Measurements from ENCODE around the gene INPP5D. TPM values are rescaled to one million over a fixed set of nuclear protein-coding genes. Genes with fewer than 3 reads are reported as not detected.

The INPP5D gene
- total RNA-seq, 1 experiment from 2014 or later = 17.2 TPM

DNA sequence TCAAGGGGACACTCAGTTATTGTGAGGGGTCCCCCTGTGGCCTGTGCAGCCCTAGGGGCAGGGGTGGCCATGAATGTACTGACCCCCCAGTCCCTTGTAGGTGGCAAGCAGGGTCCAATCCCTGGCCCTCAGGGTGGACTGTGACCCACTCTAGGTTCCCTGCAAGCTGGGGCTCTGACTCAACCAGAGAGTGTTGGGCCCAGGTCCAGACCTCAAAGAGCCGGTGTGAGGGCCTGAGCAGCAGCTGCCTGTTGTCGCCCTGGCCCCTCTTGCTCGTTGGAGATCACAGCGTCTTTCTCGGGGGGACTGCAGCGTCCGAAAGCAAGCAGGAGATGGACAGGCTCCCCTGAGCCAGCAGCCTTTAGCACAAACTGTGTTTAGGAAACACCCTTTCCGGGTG, 124.5 kb downstream of the INPP5D start:
- H3K36me3 Mint-ChIP-seq = peaks cover 47% of the 10 kb centered on the region
- peaks cover 16% of the 10 kb centered on the region for H3K9me3 Mint-ChIP-seq
- ChIA-PET CTCF (interaction anchor here (0.6 to 2.6 kb wide), 3 partner anchors 10 to 1103 kb away, joined by 3 to 11 read pairs (median 5); no protein-coding TSS in a partner anchor), POLR2A (no interaction called here)
- no peak for ATAC-seq
- TF ChIP-seq CREB1 (CRISPR knock-in tag; IDR thresholded peaks at IDR 0.05) = no peak
- TF ChIP-seq ZNF396 (CRISPR knock-in tag; IDR thresholded peaks at IDR 0.05; ENCODE audit: borderline replicate concordance) = no peak
- no peak for TF ChIP-seq MXD4 (CRISPR knock-in tag; IDR thresholded peaks at IDR 0.05; ENCODE audit: borderline replicate concordance)
- TF ChIP-seq SOX15 (CRISPR knock-in tag; IDR thresholded peaks at IDR 0.05) = no peak
- TF ChIP-seq, protein P1, sequence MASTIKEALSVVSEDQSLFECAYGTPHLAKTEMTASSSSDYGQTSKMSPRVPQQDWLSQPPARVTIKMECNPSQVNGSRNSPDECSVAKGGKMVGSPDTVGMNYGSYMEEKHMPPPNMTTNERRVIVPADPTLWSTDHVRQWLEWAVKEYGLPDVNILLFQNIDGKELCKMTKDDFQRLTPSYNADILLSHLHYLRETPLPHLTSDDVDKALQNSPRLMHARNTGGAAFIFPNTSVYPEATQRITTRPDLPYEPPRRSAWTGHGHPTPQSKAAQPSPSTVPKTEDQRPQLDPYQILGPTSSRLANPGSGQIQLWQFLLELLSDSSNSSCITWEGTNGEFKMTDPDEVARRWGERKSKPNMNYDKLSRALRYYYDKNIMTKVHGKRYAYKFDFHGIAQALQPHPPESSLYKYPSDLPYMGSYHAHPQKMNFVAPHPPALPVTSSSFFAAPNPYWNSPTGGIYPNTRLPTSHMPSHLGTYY (CRISPR knock-in tag; IDR thresholded peaks at IDR 0.05) = no peak
- no peak for TF ChIP-seq TP53 (CRISPR knock-in tag; IDR thresholded peaks at IDR 0.05)
- TF ChIP-seq SMAD3 (CRISPR knock-in tag; IDR thresholded peaks at IDR 0.05; ENCODE audit: borderline replicate concordance) = no peak
- TF ChIP-seq KAT7 (CRISPR knock-in tag; IDR thresholded peaks at IDR 0.05; ENCODE audit: borderline replicate concordance) = no peak
- no peak for TF ChIP-seq NR2C2 (CRISPR knock-in tag; IDR thresholded peaks at IDR 0.05)
- no peak for TF ChIP-seq ZNF416 (CRISPR knock-in tag; IDR thresholded peaks at IDR 0.05)
- TF ChIP-seq, protein P2, sequence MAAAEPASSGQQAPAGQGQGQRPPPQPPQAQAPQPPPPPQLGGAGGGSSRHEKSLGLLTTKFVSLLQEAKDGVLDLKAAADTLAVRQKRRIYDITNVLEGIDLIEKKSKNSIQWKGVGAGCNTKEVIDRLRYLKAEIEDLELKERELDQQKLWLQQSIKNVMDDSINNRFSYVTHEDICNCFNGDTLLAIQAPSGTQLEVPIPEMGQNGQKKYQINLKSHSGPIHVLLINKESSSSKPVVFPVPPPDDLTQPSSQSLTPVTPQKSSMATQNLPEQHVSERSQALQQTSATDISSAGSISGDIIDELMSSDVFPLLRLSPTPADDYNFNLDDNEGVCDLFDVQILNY (CRISPR knock-in tag; IDR thresholded peaks at IDR 0.05) = no peak
- TF ChIP-seq, protein P3, sequence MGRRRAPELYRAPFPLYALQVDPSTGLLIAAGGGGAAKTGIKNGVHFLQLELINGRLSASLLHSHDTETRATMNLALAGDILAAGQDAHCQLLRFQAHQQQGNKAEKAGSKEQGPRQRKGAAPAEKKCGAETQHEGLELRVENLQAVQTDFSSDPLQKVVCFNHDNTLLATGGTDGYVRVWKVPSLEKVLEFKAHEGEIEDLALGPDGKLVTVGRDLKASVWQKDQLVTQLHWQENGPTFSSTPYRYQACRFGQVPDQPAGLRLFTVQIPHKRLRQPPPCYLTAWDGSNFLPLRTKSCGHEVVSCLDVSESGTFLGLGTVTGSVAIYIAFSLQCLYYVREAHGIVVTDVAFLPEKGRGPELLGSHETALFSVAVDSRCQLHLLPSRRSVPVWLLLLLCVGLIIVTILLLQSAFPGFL (CRISPR knock-in tag; IDR thresholded peaks at IDR 0.05; ENCODE audit: borderline replicate concordance) = no peak
- TF ChIP-seq, protein P4, sequence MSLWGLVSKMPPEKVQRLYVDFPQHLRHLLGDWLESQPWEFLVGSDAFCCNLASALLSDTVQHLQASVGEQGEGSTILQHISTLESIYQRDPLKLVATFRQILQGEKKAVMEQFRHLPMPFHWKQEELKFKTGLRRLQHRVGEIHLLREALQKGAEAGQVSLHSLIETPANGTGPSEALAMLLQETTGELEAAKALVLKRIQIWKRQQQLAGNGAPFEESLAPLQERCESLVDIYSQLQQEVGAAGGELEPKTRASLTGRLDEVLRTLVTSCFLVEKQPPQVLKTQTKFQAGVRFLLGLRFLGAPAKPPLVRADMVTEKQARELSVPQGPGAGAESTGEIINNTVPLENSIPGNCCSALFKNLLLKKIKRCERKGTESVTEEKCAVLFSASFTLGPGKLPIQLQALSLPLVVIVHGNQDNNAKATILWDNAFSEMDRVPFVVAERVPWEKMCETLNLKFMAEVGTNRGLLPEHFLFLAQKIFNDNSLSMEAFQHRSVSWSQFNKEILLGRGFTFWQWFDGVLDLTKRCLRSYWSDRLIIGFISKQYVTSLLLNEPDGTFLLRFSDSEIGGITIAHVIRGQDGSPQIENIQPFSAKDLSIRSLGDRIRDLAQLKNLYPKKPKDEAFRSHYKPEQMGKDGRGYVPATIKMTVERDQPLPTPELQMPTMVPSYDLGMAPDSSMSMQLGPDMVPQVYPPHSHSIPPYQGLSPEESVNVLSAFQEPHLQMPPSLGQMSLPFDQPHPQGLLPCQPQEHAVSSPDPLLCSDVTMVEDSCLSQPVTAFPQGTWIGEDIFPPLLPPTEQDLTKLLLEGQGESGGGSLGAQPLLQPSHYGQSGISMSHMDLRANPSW (CRISPR knock-in tag; conservative IDR thresholded peaks at IDR 0.05; ENCODE audit: low read depth) = no peak
- no peak for TF ChIP-seq TEAD1 (CRISPR knock-in tag; IDR thresholded peaks at IDR 0.05)
- no peak for TF ChIP-seq ATF1 (CRISPR knock-in tag; IDR thresholded peaks at IDR 0.05)
- TF ChIP-seq, protein P5, sequence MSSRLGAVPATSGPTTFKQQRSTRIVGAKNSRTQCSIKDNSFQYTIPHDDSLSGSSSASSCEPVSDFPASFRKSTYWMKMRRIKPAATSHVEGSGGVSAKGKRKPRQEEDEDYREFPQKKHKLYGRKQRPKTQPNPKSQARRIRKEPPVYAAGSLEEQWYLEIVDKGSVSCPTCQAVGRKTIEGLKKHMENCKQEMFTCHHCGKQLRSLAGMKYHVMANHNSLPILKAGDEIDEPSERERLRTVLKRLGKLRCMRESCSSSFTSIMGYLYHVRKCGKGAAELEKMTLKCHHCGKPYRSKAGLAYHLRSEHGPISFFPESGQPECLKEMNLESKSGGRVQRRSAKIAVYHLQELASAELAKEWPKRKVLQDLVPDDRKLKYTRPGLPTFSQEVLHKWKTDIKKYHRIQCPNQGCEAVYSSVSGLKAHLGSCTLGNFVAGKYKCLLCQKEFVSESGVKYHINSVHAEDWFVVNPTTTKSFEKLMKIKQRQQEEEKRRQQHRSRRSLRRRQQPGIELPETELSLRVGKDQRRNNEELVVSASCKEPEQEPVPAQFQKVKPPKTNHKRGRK (CRISPR knock-in tag; IDR thresholded peaks at IDR 0.05; ENCODE audit: borderline replicate concordance) = no peak
- H3K4me3 Mint-ChIP-seq = no peak overlapping the region
- no peak for DNase-seq (ENCODE audit: low spot score)
- no peaks in the 10 kb centered on the region for H3K27me3 Mint-ChIP-seq (ENCODE audit: low read depth)
- no peak overlapping the region for H3K27ac Mint-ChIP-seq
- peaks cover 4% of the 10 kb centered on the region; the same call in 1 of the 2 replicates for H3K4me1 Mint-ChIP-seq

- H3K4me3 Mint-ChIP-seq = no peak overlapping the region
- CTCF ChIA-PET = interaction anchor here (2.6 kb wide), 1 partner anchor 56 kb away, joined by 11 read pairs; no protein-coding TSS in a partner anchor
- H3K27ac Mint-ChIP-seq = no peak overlapping the region
- peaks cover 4% of the 10 kb centered on the region; the same call in 1 of the 2 replicates for H3K4me1 Mint-ChIP-seq
- no peak for DNase-seq (ENCODE audit: low spot score)
- H3K9me3 Mint-ChIP-seq = peaks cover 9% of the 10 kb centered on the region
- POLR2A ChIA-PET = interaction anchor here (0.7 kb wide), 1 partner anchor 55 kb away, joined by 3 read pairs; no protein-coding TSS in a partner anchor
- H3K36me3 Mint-ChIP-seq = peaks cover 44% of the 10 kb centered on the region
- H3K27me3 Mint-ChIP-seq (ENCODE audit: low read depth) = no peaks in the 10 kb centered on the region
- ATAC-seq = no peak
- TF ChIP-seq, protein P6, sequence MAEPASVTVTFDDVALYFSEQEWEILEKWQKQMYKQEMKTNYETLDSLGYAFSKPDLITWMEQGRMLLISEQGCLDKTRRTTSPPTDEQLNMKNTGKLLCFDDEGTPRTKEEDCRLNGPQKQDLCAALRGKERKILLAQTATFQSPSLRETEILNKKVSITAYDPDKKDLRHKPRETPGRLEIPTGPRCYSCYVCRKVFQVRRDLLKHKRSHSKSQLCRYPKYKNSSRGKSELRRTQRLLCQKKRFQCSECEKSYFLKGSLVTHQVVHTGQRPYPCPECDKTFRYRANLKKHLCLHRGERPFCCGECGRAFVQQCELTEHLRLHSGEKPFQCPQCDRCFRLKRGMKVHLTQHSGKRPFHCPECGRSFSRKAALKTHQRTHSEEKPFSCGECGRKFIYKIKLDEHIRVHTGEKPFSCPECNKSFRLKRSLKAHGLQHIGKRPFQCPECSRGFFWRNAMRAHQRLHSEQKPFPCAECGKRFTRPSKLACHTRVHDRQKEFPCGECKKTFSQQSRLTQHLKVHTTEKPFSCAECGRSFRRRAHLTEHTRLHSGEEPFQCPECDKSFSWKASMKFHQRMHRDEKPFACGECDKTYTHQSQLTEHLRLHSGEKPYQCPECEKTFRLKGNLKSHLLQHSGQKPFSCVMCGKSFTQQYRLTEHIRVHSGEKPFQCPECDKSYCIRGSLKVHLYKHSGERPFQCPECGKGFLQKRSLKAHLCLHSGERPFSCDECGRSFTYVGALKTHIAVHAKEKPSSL (CRISPR knock-in tag; conservative IDR thresholded peaks at IDR 0.05) = no peak
- TF ChIP-seq, protein P7, sequence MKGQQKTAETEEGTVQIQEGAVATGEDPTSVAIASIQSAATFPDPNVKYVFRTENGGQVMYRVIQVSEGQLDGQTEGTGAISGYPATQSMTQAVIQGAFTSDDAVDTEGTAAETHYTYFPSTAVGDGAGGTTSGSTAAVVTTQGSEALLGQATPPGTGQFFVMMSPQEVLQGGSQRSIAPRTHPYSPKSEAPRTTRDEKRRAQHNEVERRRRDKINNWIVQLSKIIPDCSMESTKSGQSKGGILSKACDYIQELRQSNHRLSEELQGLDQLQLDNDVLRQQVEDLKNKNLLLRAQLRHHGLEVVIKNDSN (CRISPR knock-in tag; IDR thresholded peaks at IDR 0.05) = no peak
- TF ChIP-seq, protein P8, sequence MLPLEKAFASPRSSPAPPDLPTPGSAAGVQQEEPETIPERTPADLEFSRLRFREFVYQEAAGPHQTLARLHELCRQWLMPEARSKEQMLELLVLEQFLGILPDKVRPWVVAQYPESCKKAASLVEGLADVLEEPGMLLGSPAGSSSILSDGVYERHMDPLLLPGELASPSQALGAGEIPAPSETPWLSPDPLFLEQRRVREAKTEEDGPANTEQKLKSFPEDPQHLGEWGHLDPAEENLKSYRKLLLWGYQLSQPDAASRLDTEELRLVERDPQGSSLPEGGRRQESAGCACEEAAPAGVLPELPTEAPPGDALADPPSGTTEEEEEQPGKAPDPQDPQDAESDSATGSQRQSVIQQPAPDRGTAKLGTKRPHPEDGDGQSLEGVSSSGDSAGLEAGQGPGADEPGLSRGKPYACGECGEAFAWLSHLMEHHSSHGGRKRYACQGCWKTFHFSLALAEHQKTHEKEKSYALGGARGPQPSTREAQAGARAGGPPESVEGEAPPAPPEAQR (CRISPR knock-in tag; IDR thresholded peaks at IDR 0.05) = no peak
- TF ChIP-seq ZBTB21 (CRISPR knock-in tag; IDR thresholded peaks at IDR 0.05; ENCODE audit: borderline replicate concordance) = no peak
- no peak for TF ChIP-seq NR1H2 (CRISPR knock-in tag; IDR thresholded peaks at IDR 0.05)
- TF ChIP-seq TEAD1 (CRISPR knock-in tag; IDR thresholded peaks at IDR 0.05) = no peak
These were observed 125.2 kb downstream of the INPP5D start for GRCh38 chr2:233185330-233185729.

Data from WTC11 (cell line).